ENCODE results near the gene GRIP1.

Gene GRIP1

GRCh38 chr12:66678338-66679275 lies at the start of gene GRIP1:
Gene GRIP1 (minus strand): TSS chr12:66679076. CDS start chr12:66678904, 172 bp downstream.
- no peak for DNase-seq

GRCh38 chr12:66726556-66726955 lies 47.7 kb upstream of the GRIP1 start:
- DNase-seq = no peak

- no peak for DNase-seq
Measured at GRCh38 chr12:66725031-66725430, 46.2 kb upstream of the GRIP1 start.

- no peak for DNase-seq
Measured at GRCh38 chr12:66724616-66725015, 45.7 kb upstream of the GRIP1 start.

- DNase-seq = no peak
Measured at GRCh38 chr12:66724026-66724425, 45.1 kb upstream of the GRIP1 start.

- DNase-seq = no peak
Measured at GRCh38 chr12:66719862-66720261, 41.0 kb upstream of the GRIP1 start.

GRCh38 chr12:66717036-66717673 lies 38.3 kb upstream of the GRIP1 start:
- DNase-seq = no peak

- DNase-seq = peak; percentile 32
Measured at GRCh38 chr12:66716522-66716921, 37.6 kb upstream of the GRIP1 start.

GRCh38 chr12:66714709-66715108 lies 35.8 kb upstream of the GRIP1 start:
- DNase-seq = no peak

- DNase-seq = no peak
Measured at GRCh38 chr12:66713984-66714383, 35.1 kb upstream of the GRIP1 start.

GRCh38 chr12:66709893-66710292 lies 31.0 kb upstream of the GRIP1 start:
- DNase-seq = no peak

- no peak for DNase-seq
Measured at GRCh38 chr12:66709457-66709773, 30.5 kb upstream of the GRIP1 start.

- DNase-seq = no peak
Measured at GRCh38 chr12:66708704-66709456, 30.0 kb upstream of the GRIP1 start.

- no peak for DNase-seq
Measured at GRCh38 chr12:66707002-66707697, 28.3 kb upstream of the GRIP1 start.

- DNase-seq = no peak
Measured at GRCh38 chr12:66699738-66700482, 21.0 kb upstream of the GRIP1 start.

GRCh38 chr12:66698558-66698957 lies 19.7 kb upstream of the GRIP1 start:
- DNase-seq = no peak

GRCh38 chr12:66697404-66697803 lies 18.5 kb upstream of the GRIP1 start:
- no peak for DNase-seq

- no peak for DNase-seq
Measured at GRCh38 chr12:66694666-66695613, 16.1 kb upstream of the GRIP1 start.

- DNase-seq = peak; percentile 20
Measured at GRCh38 chr12:66693901-66694513, 15.1 kb upstream of the GRIP1 start.

- DNase-seq = no peak
Measured at GRCh38 chr12:66692986-66693385, 14.1 kb upstream of the GRIP1 start.

- DNase-seq = no peak
Measured at GRCh38 chr12:66692170-66692569, 13.3 kb upstream of the GRIP1 start.
